ENCODE results near the gene MTUS2.

GRCh38 chr13:29487466-29488454 lies 667.6 kb downstream of the MTUS2 start:
- TF ChIP-seq CTCF (IDR thresholded peaks at IDR 0.05), result no peak
- TF ChIP-seq EP300 (IDR thresholded peaks at IDR 0.05), result no peak
- no peak for TF ChIP-seq POLR2A (IDR thresholded peaks at IDR 0.05)

Data from suprapubic skin (tissue), 3 donors.